ENCODE results near the gene ZBTB39.

The ZBTB39 gene

GRCh38 chr12:56954057-56954957, 52.0 kb downstream of the ZBTB39 start:
- Histone ChIP-seq H3K9ac (ENCODE audit: low read depth, low read length, poor library complexity, severe bottlenecking) (no peak overlapping the region), H3K36me3 (ENCODE audit: insufficient read depth, low read length) (no peaks in the 10 kb centered on the region), H3F3A (ENCODE audit: low read depth) (no peaks in the 10 kb centered on the region), H3K4me3 (ENCODE audit: low read length, poor library complexity, severe bottlenecking) (no peak overlapping the region), H3K4me2 (ENCODE audit: low read depth, low read length, poor library complexity, severe bottlenecking) (no peak overlapping the region), H3K9me3 (ENCODE audit: insufficient read depth, low read depth, low read length) (0 out of 2 replicates have a peak, but pooled peaks cover 3% of the 10 kb centered on the region), H3K27me3 (ENCODE audit: insufficient read depth, low read length, poor library complexity, severe bottlenecking) (no peaks in the 10 kb centered on the region), H2AFZ (ENCODE audit: low read length) (no peak overlapping the region), H3K4me1 (ENCODE audit: insufficient read depth, low read length, poor library complexity, severe bottlenecking) (no peaks in the 10 kb centered on the region), H3K9me2 (replicated peaks; ENCODE audit: low read depth, low read length) (no peaks in the 10 kb centered on the region), H3K79me2 (ENCODE audit: insufficient read depth, low read length) (no peaks in the 10 kb centered on the region), H4K20me1 (ENCODE audit: insufficient read depth, low read length, poor library complexity, severe bottlenecking) (no peaks in the 10 kb centered on the region)
- TF ChIP-seq EZH2phosphoT487 (IDR thresholded peaks at IDR 0.05; ENCODE audit: borderline replicate concordance) (no peak), CTCF (conservative IDR thresholded peaks at IDR 0.05; ENCODE audit: low read length) (no peak)

- H3K9ac ChIP-seq (ENCODE audit: low read depth, low read length, poor library complexity, severe bottlenecking) = no peak overlapping the region
- H3K4me3 ChIP-seq (ENCODE audit: low read length, poor library complexity, severe bottlenecking) = no peak overlapping the region
- H3K79me2 ChIP-seq (ENCODE audit: insufficient read depth, low read length) = no peaks in the 10 kb centered on the region
- H3K9me3 ChIP-seq (ENCODE audit: insufficient read depth, low read depth, low read length) = no peaks in the 10 kb centered on the region
- no peaks in the 10 kb centered on the region for H3K9me2 ChIP-seq (replicated peaks; ENCODE audit: low read depth, low read length)
- no peak overlapping the region for H3K4me2 ChIP-seq (ENCODE audit: low read depth, low read length, poor library complexity, severe bottlenecking)
- no peaks in the 10 kb centered on the region for H4K20me1 ChIP-seq (ENCODE audit: insufficient read depth, low read length, poor library complexity, severe bottlenecking)
- H3K27me3 ChIP-seq (ENCODE audit: insufficient read depth, low read length, poor library complexity, severe bottlenecking) = no peaks in the 10 kb centered on the region
- H3K36me3 ChIP-seq (ENCODE audit: insufficient read depth, low read length) = no peaks in the 10 kb centered on the region
- H3F3A ChIP-seq (ENCODE audit: low read depth) = no peaks in the 10 kb centered on the region
- no peak for TF ChIP-seq EZH2phosphoT487 (IDR thresholded peaks at IDR 0.05; ENCODE audit: borderline replicate concordance)
- TF ChIP-seq CTCF (conservative IDR thresholded peaks at IDR 0.05; ENCODE audit: low read length) = no peak
- H2AFZ ChIP-seq (ENCODE audit: low read length) = no peak overlapping the region
- H3K4me1 ChIP-seq (ENCODE audit: insufficient read depth, low read length, poor library complexity, severe bottlenecking) = no peaks in the 10 kb centered on the region
Observed at GRCh38 chr12:56953314-56953713, 53.0 kb downstream of the ZBTB39 start.

GRCh38 chr12:56951582-56952339, 54.6 kb downstream of the ZBTB39 start:
- H3K4me1 ChIP-seq (ENCODE audit: insufficient read depth, low read length, poor library complexity, severe bottlenecking) = no peaks in the 10 kb centered on the region
- no peaks in the 10 kb centered on the region for H3K27me3 ChIP-seq (ENCODE audit: insufficient read depth, low read length, poor library complexity, severe bottlenecking)
- H3K4me2 ChIP-seq (ENCODE audit: low read depth, low read length, poor library complexity, severe bottlenecking) = no peak overlapping the region
- H4K20me1 ChIP-seq (ENCODE audit: insufficient read depth, low read length, poor library complexity, severe bottlenecking) = no peaks in the 10 kb centered on the region
- H3K9me3 ChIP-seq (ENCODE audit: insufficient read depth, low read depth, low read length) = 0 out of 2 replicates have a peak, but pooled peaks cover 3% of the 10 kb centered on the region
- H3K36me3 ChIP-seq (ENCODE audit: insufficient read depth, low read length) = no peaks in the 10 kb centered on the region
- H3F3A ChIP-seq (ENCODE audit: low read depth) = no peaks in the 10 kb centered on the region
- H3K4me3 ChIP-seq (ENCODE audit: low read length, poor library complexity, severe bottlenecking) = no peak overlapping the region
- H3K79me2 ChIP-seq (ENCODE audit: insufficient read depth, low read length) = no peaks in the 10 kb centered on the region
- H2AFZ ChIP-seq (ENCODE audit: low read length) = no peak overlapping the region
- no peak overlapping the region for H3K9ac ChIP-seq (ENCODE audit: low read depth, low read length, poor library complexity, severe bottlenecking)
- no peaks in the 10 kb centered on the region for H3K9me2 ChIP-seq (replicated peaks; ENCODE audit: low read depth, low read length)
- TF ChIP-seq EZH2phosphoT487 (IDR thresholded peaks at IDR 0.05; ENCODE audit: borderline replicate concordance) (no peak), CTCF (conservative IDR thresholded peaks at IDR 0.05; ENCODE audit: low read length) (no peak)
